Peyer's patch (tissue), 4 donors: Measurements from ENCODE around the gene RNLS. TPM values are rescaled to one million over a fixed set of nuclear protein-coding genes. Genes with fewer than 3 reads are reported as not detected.
A peak's percentile ranks its signal among the peaks of the same experiment; 100 is the strongest.

Experiments
- DNase-seq, 3 donors: peaks; one replicate each; pipeline ENCODE4 v3.0.0-alpha.2; 2017 to 2019
- H3K27ac ChIP-seq, 4 donors: fragments of 200-600 bp; sonication (generic); one replicate each; pipeline ENCODE4 v1.5.1; 2016 to 2019
- H3K27me3 ChIP-seq, 2 donors: fragments of 200-600 bp; sonication (generic); one replicate each; pipeline ENCODE4 v1.5.1; 2019
- H3K36me3 ChIP-seq, 3 donors: fragments of 200-600 bp; sonication (generic); one replicate each; pipeline ENCODE4 v1.5.1; 2016 to 2019
- H3K4me1 ChIP-seq, 4 donors: fragments of 200-600 bp; sonication (generic); one replicate each; pipeline ENCODE4 v1.5.1; 2016 to 2019
- H3K4me3 ChIP-seq, 4 donors: fragments of 200-600 bp; sonication (generic); 1 replicate in 3 of 4; 2 replicates in 1 of 4; pipeline ENCODE4 v1.5.1; 2016 to 2019; ENCODE audit warnings: mild to moderate bottlenecking in 1 of 4
- H3K9me3 ChIP-seq, 4 donors: fragments of 200-600 bp; sonication (generic); one replicate each; pipeline ENCODE4 v1.5.1; 2016 to 2019; ENCODE audit warnings: mild to moderate bottlenecking in 1 of 4
- POLR2A ChIP-seq, 2 donors: fragments of 450-650 bp; IDR thresholded peaks; one replicate each; pipeline ENCODE4 v1.5.1; 2017; ENCODE audit warnings: antibody characterized with exemption in 2 of 2, mild to moderate bottlenecking in 2 of 2, moderate library complexity in 2 of 2
- small RNA-seq, 2 donors: library from RNA; depleted of rRNA; stranded (forward); fragments of <200 nt; gene quantifications; one replicate each; pipeline ENCODE3, GENCODE V24; 2016
- total RNA-seq, 4 donors: library from RNA; depleted of rRNA; stranded (reverse); fragments of >200 nt; gene quantifications; one replicate each; pipeline ENCODE4 v1.1.0, GENCODE V29; 2016
- TF ChIP-seq, protein P1 (sequence below), 6 experiments: fragments of 450-650 bp in 4 of 6; fragments of 200-600 bp in 2 of 6; sonication (generic) in 1 of 6; IDR thresholded peaks; one replicate each; pipeline ENCODE4 v1.5.1; 2017 to 2019; ENCODE audit warnings: antibody characterized with exemption in 6 of 6, mild to moderate bottlenecking in 3 of 6, moderate library complexity in 1 of 6

The RNLS gene
- total RNA-seq, 4 donors from 2014 or later = 4.1 to 29.6 (median 22.6) TPM

DNA sequence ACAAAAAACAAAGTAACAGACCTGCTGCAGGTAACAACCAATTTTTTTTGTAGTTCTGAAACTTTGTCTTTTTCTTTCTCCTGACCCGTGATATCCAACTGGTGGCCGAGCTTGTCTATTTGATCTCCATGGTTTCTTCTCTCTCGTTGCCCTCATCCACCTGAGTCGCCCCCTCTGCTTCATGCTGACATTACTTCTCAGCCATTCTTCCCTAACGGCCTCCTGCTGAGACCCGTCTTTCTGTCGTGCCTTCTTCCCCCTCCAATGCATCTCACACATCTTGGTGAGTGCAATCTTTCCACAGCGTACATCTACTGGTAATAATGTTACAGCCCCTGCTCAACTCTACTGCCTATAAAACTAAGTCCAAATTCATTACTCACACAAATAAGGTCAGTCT lies 352.9 kb downstream of the RNLS start:
- no peak for DNase-seq
- Histone ChIP-seq H3K9me3 (no peaks in the 10 kb centered on the region), H3K27me3 (no peaks in the 10 kb centered on the region), H3K36me3 (no peaks in the 10 kb centered on the region), H3K27ac (no peak overlapping the region), H3K4me1 (peaks cover 0 to 20% (median 0%) of the 10 kb centered on the region in 4 donors), H3K4me3 (no peak overlapping the region)
- no peak for TF ChIP-seq POLR2A (IDR thresholded peaks at IDR 0.05)
- TF ChIP-seq, protein P1, sequence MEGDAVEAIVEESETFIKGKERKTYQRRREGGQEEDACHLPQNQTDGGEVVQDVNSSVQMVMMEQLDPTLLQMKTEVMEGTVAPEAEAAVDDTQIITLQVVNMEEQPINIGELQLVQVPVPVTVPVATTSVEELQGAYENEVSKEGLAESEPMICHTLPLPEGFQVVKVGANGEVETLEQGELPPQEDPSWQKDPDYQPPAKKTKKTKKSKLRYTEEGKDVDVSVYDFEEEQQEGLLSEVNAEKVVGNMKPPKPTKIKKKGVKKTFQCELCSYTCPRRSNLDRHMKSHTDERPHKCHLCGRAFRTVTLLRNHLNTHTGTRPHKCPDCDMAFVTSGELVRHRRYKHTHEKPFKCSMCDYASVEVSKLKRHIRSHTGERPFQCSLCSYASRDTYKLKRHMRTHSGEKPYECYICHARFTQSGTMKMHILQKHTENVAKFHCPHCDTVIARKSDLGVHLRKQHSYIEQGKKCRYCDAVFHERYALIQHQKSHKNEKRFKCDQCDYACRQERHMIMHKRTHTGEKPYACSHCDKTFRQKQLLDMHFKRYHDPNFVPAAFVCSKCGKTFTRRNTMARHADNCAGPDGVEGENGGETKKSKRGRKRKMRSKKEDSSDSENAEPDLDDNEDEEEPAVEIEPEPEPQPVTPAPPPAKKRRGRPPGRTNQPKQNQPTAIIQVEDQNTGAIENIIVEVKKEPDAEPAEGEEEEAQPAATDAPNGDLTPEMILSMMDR (IDR thresholded peaks at IDR 0.05) = no peak

DNA sequence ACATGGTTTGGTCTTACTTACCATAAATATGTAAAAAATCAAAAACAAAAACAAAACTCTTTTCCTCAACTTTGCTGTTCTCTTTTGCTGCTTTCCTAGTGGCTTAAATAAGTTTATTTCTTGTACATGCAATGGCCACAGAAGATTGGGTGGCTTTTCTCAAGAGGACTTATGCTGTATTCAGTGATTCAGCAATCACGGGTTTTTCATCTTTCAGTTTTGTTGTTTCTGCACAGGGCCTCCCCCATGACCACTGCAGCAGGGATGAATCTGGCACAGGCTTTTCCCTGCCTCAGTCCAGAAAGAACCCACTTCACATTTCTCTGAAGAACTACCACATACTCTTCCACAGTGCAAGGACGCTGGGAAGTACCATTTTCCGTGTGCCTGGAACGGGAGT lies 355.0 kb downstream of the RNLS start:
- Histone ChIP-seq H3K9me3 (no peaks in the 10 kb centered on the region), H3K27me3 (no peaks in the 10 kb centered on the region), H3K4me3 (no peak overlapping the region), H3K36me3 (no peaks in the 10 kb centered on the region), H3K4me1 (peaks cover 0 to 20% (median 0%) of the 10 kb centered on the region in 4 donors), H3K27ac (peak overlapping the region in 1 of 4 donors; percentile 36)
- no peak for TF ChIP-seq POLR2A (IDR thresholded peaks at IDR 0.05)
- TF ChIP-seq, protein P1 (IDR thresholded peaks at IDR 0.05) = no peak
- DNase-seq = no peak

DNA sequence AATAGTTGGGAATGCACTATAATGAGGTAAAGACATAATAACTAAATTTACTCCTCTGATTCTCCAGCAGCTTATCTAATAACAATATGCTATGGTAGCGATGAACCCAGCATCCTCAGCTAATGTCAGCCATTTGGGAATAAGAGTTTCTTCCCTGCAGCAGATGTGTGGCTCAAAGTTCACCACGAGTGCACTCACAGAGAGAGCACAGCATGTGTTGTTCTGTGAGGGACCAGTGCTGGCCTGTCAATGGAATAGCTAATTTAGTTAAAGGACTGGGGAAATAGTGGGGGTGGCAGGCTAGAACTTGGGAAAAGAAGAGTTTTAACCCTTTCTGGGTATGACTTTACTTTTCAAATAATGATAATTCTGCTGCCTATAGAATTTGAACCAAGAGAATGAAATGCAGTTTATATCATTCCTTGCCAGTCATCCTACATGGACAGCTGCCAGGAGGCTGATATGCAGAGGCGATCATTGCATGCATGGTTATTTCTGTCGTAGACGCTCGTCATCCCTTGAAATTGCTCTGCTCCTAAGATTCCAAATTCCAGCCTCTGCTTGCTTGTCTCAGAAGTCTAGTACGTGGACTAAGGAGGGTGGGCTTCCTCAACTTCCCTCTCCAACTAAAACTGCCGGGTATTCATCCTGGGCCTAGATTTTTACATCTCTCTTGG lies 355.6 kb downstream of the RNLS start:
- DNase-seq = peak in 1 of 3 donors; percentile 64
- Histone ChIP-seq H3K9me3 (no peaks in the 10 kb centered on the region), H3K27ac (peak overlapping the region in 2 of 4 donors; percentile 29 to 36), H3K4me1 (peaks cover 0 to 18% (median 0%) of the 10 kb centered on the region in 4 donors), H3K36me3 (no peaks in the 10 kb centered on the region), H3K27me3 (no peaks in the 10 kb centered on the region), H3K4me3 (no peak overlapping the region)
- no peak for TF ChIP-seq POLR2A (IDR thresholded peaks at IDR 0.05)
- TF ChIP-seq, protein P1 (IDR thresholded peaks at IDR 0.05) = no peak

DNA sequence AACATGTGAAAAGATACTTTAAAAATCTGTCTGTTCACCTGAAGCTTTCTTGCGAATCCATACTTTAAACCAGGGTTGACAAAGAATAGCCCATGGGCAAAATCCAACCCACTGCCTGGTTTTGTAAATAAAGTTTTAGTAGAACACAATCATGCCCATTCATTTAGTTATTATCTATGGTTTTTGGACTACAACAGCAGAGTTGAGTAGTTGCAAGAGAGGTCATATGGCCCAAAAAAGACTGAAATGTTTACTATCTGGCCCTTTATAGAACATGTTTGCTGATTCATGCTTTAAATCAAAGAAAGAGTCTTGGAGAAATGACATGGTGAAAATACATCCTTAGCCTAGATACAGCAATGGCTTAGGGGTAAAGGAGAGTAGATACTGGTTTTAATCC lies 356.2 kb downstream of the RNLS start:
- Histone ChIP-seq H3K27ac (peak overlapping the region in 1 of 4 donors; percentile 29), H3K36me3 (no peaks in the 10 kb centered on the region), H3K9me3 (no peaks in the 10 kb centered on the region), H3K4me1 (peaks cover 0 to 12% (median 0%) of the 10 kb centered on the region in 4 donors), H3K4me3 (no peak overlapping the region), H3K27me3 (no peaks in the 10 kb centered on the region)
- TF ChIP-seq, protein P1 (IDR thresholded peaks at IDR 0.05) = no peak
- TF ChIP-seq POLR2A (IDR thresholded peaks at IDR 0.05) = no peak
- DNase-seq = no peak

DNA sequence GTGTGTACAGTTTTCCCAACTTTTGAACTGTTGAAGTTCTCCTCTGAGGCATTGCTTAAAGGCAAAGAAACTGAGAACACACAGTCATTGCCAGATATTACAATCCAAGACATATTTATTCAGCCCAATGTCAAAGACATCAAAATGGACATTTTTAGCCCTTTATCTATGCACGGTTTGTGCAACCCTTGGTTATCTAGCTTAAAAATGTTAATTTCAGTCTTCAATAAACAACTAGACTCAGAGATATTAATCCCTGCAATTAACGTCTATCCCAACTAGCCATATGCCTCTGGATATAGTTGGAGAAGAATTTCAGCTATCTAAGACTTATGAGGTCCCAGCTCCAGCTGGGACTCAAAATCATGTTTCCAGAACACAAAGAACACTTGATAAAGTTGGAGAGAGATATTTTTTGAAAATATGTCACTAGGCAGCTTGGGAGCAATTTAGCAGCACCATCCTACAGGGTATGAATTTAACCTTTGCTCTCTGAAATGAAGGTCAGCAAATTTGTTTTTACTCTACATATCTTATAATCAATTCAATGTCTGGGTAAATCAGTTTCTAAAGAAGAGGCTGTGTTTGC lies 357.0 kb downstream of the RNLS start:
- H3K36me3 ChIP-seq = no peaks in the 10 kb centered on the region
- H3K9me3 ChIP-seq = no peaks in the 10 kb centered on the region
- no peak for TF ChIP-seq POLR2A (IDR thresholded peaks at IDR 0.05)
- TF ChIP-seq, protein P1 (IDR thresholded peaks at IDR 0.05) = no peak
- peaks cover 0 to 12% (median 0%) of the 10 kb centered on the region in 4 donors for H3K4me1 ChIP-seq
- no peak for DNase-seq
- no peak overlapping the region for H3K27ac ChIP-seq
- H3K27me3 ChIP-seq = no peaks in the 10 kb centered on the region
- no peak overlapping the region for H3K4me3 ChIP-seq

Small RNA genes lying within 50 kb of the gene (small RNA-seq; reads per million reads assigned to genes)
- 0 reads per million in 2 donors for gene AL353149.1
- gene RF00019 = 0 reads per million in 2 donors

Other genes with a start within 250 kb of the RNLS start
- gene LIPJ, start 3.4 kb upstream of the RNLS start, total RNA-seq = not detected
- gene LIPF, start 81.1 kb upstream of the RNLS start, total RNA-seq = not detected
- gene LIPK, start 122.9 kb upstream of the RNLS start, total RNA-seq = not detected
- gene LIPN, start 176.7 kb upstream of the RNLS start, total RNA-seq = not detected
- gene LIPM, start 219.4 kb upstream of the RNLS start, total RNA-seq = not detected